ENCODE measurements around the gene ATAD2B. TPM values are rescaled to one million over a fixed set of nuclear protein-coding genes. Genes with fewer than 3 reads are reported as not detected.
"Not testable (repeated sequence)": the region's sequence is repeated elsewhere in the genome, so short reads cannot be mapped to it uniquely, and the experiment has no call there.

Gene ATAD2B
- total RNA-seq, 2 donors from 2014 or later: 16.1 to 16.7 TPM

GRCh38 chr2:23784971-23785370 lies 142.0 kb downstream of the ATAD2B start:
- no peak for ATAC-seq
- H3K36me3 Mint-ChIP-seq: peaks cover 5% of the 10 kb centered on the region in 2 donors
- no peak for DNase-seq (ENCODE audit: low spot score in 2 of 2)
- no peaks in the 10 kb centered on the region for H3K9me3 Mint-ChIP-seq
- no peak overlapping the region for H3K27ac Mint-ChIP-seq

- Mint-ChIP-seq H3K27ac (no peak overlapping the region), H3K36me3 (peaks cover 5% of the 10 kb centered on the region in 2 donors), H3K9me3 (no peaks in the 10 kb centered on the region)
- DNase-seq (ENCODE audit: low spot score in 2 of 2) (no peak), ATAC-seq (no peak)
Measured at GRCh38 chr2:23782646-23783045, 144.3 kb downstream of the ATAD2B start.

GRCh38 chr2:23782126-23782525 lies 144.8 kb downstream of the ATAD2B start:
- no peak for ATAC-seq
- no peak for DNase-seq (ENCODE audit: low spot score in 2 of 2)
- no peak overlapping the region for H3K27ac Mint-ChIP-seq
- peaks cover 5% of the 10 kb centered on the region in 2 donors for H3K36me3 Mint-ChIP-seq
- H3K9me3 Mint-ChIP-seq: no peaks in the 10 kb centered on the region

- H3K36me3 Mint-ChIP-seq; DNase-seq (ENCODE audit: low spot score in 2 of 2); H3K9me3 Mint-ChIP-seq; H3K27ac Mint-ChIP-seq; ATAC-seq: not testable (repeated sequence)
Measured at GRCh38 chr2:23780465-23780864, 146.5 kb downstream of the ATAD2B start.

GRCh38 chr2:23777826-23778225 lies 149.1 kb downstream of the ATAD2B start:
- DNase-seq (ENCODE audit: low spot score in 2 of 2): no peak
- Mint-ChIP-seq H3K9me3 (no peaks in the 10 kb centered on the region), H3K27ac (no peak overlapping the region), H3K36me3 (peaks cover 0 to 4% of the 10 kb centered on the region in 2 donors)
- ATAC-seq: no peak

GRCh38 chr2:23776021-23776420 lies 150.9 kb downstream of the ATAD2B start:
- H3K36me3 Mint-ChIP-seq: peaks cover 0 to 23% of the 10 kb centered on the region in 2 donors
- H3K27ac Mint-ChIP-seq: peak overlapping the region in 1 of 2 donors; percentile 59
- ATAC-seq (no peak), DNase-seq (ENCODE audit: low spot score in 2 of 2) (no peak)
- peaks cover 0 to 8% of the 10 kb centered on the region in 2 donors for H3K9me3 Mint-ChIP-seq

- peaks cover 0 to 8% of the 10 kb centered on the region in 2 donors for H3K9me3 Mint-ChIP-seq
- ATAC-seq: no peak
- no peak overlapping the region for H3K27ac Mint-ChIP-seq
- H3K36me3 Mint-ChIP-seq: peaks cover 0 to 27% of the 10 kb centered on the region in 2 donors
- DNase-seq (ENCODE audit: low spot score in 2 of 2): no peak
Measured at GRCh38 chr2:23772684-23773083, 154.2 kb downstream of the ATAD2B start.

- peaks cover 0 to 27% of the 10 kb centered on the region in 2 donors for H3K36me3 Mint-ChIP-seq
Measured at GRCh38 chr2:23772056-23772455, 154.9 kb downstream of the ATAD2B start.

GRCh38 chr2:23769364-23769763 lies 157.6 kb downstream of the ATAD2B start:
- Mint-ChIP-seq H3K27ac (no peak overlapping the region), H3K9me3 (peaks cover 0 to 8% of the 10 kb centered on the region in 2 donors), H3K36me3 (peaks cover 0 to 27% of the 10 kb centered on the region in 2 donors)
- DNase-seq (ENCODE audit: low spot score in 2 of 2) (no peak), ATAC-seq (no peak)

More at GRCh38 chr2:23772056-23772455, 154.9 kb downstream of the ATAD2B start:
- peaks cover 0 to 8% of the 10 kb centered on the region in 2 donors for H3K9me3 Mint-ChIP-seq
- no peak overlapping the region for H3K27ac Mint-ChIP-seq
- no peak for ATAC-seq
- no peak for DNase-seq (ENCODE audit: low spot score in 2 of 2)

- no peak for DNase-seq (ENCODE audit: low spot score in 2 of 2)
- peaks cover 0 to 25% of the 10 kb centered on the region in 2 donors for H3K36me3 Mint-ChIP-seq
- no peak for ATAC-seq
- no peak overlapping the region for H3K27ac Mint-ChIP-seq
- H3K9me3 Mint-ChIP-seq: peaks cover 0 to 8% of the 10 kb centered on the region in 2 donors
Measured at GRCh38 chr2:23767876-23768621, 158.9 kb downstream of the ATAD2B start.

- no peak for DNase-seq (ENCODE audit: low spot score in 2 of 2)
- Mint-ChIP-seq H3K36me3 (peaks cover 5 to 11% of the 10 kb centered on the region in 2 donors), H3K9me3 (no peaks in the 10 kb centered on the region), H3K27ac (no peak overlapping the region)
- no peak for ATAC-seq
Measured at GRCh38 chr2:23762141-23762540, 164.8 kb downstream of the ATAD2B start.

GRCh38 chr2:23761638-23762037 lies 165.3 kb downstream of the ATAD2B start:
- H3K27ac Mint-ChIP-seq: no peak overlapping the region
- H3K36me3 Mint-ChIP-seq: peaks cover 5 to 12% of the 10 kb centered on the region in 2 donors
- ATAC-seq: no peak
- no peaks in the 10 kb centered on the region for H3K9me3 Mint-ChIP-seq
- DNase-seq (ENCODE audit: low spot score in 2 of 2): no peak

- no peak for DNase-seq (ENCODE audit: low spot score in 2 of 2)
- no peak for ATAC-seq
- peak overlapping the region in 1 of 2 donors; percentile 69 for H3K27ac Mint-ChIP-seq
- H3K36me3 Mint-ChIP-seq: peaks cover 5 to 12% of the 10 kb centered on the region in 2 donors
- H3K9me3 Mint-ChIP-seq: no peaks in the 10 kb centered on the region
Measured at GRCh38 chr2:23760736-23761135, 166.2 kb downstream of the ATAD2B start.

- Mint-ChIP-seq H3K27ac (peak overlapping the region in 1 of 2 donors; percentile 14), H3K9me3 (no peaks in the 10 kb centered on the region), H3K36me3 (peaks cover 9 to 12% of the 10 kb centered on the region in 2 donors)
- ATAC-seq (peak in 1 of 2 donors; percentile 28), DNase-seq (ENCODE audit: low spot score in 2 of 2) (no peak)
Measured at GRCh38 chr2:23757686-23758433, 169.1 kb downstream of the ATAD2B start.

- Mint-ChIP-seq H3K36me3 (peaks cover 9 to 12% of the 10 kb centered on the region in 2 donors), H3K9me3 (no peaks in the 10 kb centered on the region), H3K27ac (peak overlapping the region in 1 of 2 donors; percentile 14)
- DNase-seq (ENCODE audit: low spot score in 2 of 2) (no peak), ATAC-seq (no peak)
Measured at GRCh38 chr2:23756593-23757292, 170.2 kb downstream of the ATAD2B start.

GRCh38 chr2:23754970-23755369 lies 172.0 kb downstream of the ATAD2B start:
- ATAC-seq: no peak
- no peak overlapping the region for H3K27ac Mint-ChIP-seq
- peaks cover 9 to 12% of the 10 kb centered on the region in 2 donors for H3K36me3 Mint-ChIP-seq

More at GRCh38 chr2:23754970-23755369, 172.0 kb downstream of the ATAD2B start:
- no peak for DNase-seq (ENCODE audit: low spot score in 2 of 2)
- no peaks in the 10 kb centered on the region for H3K9me3 Mint-ChIP-seq

Measured in activated naive CD4-positive, alpha-beta T cell treated with anti-CD3 and anti-CD28 coated beads, Interleukin-2, amount 50 U/mL, for 72 hours (primary cell).